GM12878 (cell line): ENCODE measurements around the gene SMR3B.

Source experiments
- BHLHE40 ChIP-seq, 2 experiments: fragments of 450-650 bp in 1 of 2; IDR thresholded peaks; 2 replicates each; pipeline ENCODE4 v1.6.1; 2011 to 2017; ENCODE audit warnings: low read depth in 2 of 2, borderline replicate concordance in 1 of 2, improper control_type of control experiment in 1 of 2, low read length in 1 of 2, mild to moderate bottlenecking in 1 of 2
- E2F4 ChIP-seq: IDR thresholded peaks from 2 replicates; pipeline ENCODE4 v1.6.1; 2012; ENCODE audit warnings: low read depth, low read length, improper control_type of control experiment
- NFYB ChIP-seq: IDR thresholded peaks from 2 replicates; pipeline ENCODE4 v1.6.1; 2011; ENCODE audit warnings: low read depth, mild to moderate bottlenecking, low read length, improper control_type of control experiment, moderate library complexity; ENCODE audit not compliant: insufficient read depth
- POLR2A ChIP-seq: IDR thresholded peaks from 2 replicates; pipeline ENCODE4 v1.6.1; 2011; ENCODE audit warnings: low read depth, mild to moderate bottlenecking, low read length
- POLR2AphosphoS5 ChIP-seq: IDR thresholded peaks from 2 replicates; pipeline ENCODE4 v1.6.1; 2011; ENCODE audit warnings: mild to moderate bottlenecking, low read length, inconsistent platforms
- RAD51 ChIP-seq: fragments of 450-650 bp; IDR thresholded peaks from 2 replicates; pipeline ENCODE4 v1.6.1; 2016; ENCODE audit warnings: moderate library complexity, mild to moderate bottlenecking, inconsistent platforms
- TCF12 ChIP-seq: IDR thresholded peaks from 2 replicates; pipeline ENCODE4 v1.6.1; 2011; ENCODE audit warnings: low read depth, mild to moderate bottlenecking, low read length
- TF ChIP-seq, protein P1 (sequence below): IDR thresholded peaks from 2 replicates; pipeline ENCODE4 v1.6.1; 2012; ENCODE audit warnings: mild to moderate bottlenecking, low read depth, low read length
- TF ChIP-seq, protein P2 (sequence below), 3 experiments: IDR thresholded peaks in 2 of 3; conservative IDR thresholded peaks in 1 of 3; 2 replicates each; pipeline ENCODE4 v1.5.1; 2011; ENCODE audit warnings: low read depth in 3 of 3, low read length in 3 of 3, mild to moderate bottlenecking in 3 of 3, control low read depth in 2 of 3, moderate library complexity in 2 of 3, inconsistent platforms in 1 of 3, mixed read lengths in 1 of 3; ENCODE audit not compliant: control insufficient read depth in 2 of 3, insufficient read depth in 1 of 3; ENCODE audit errors: extremely low read depth in 1 of 3
- TF ChIP-seq, protein P3 (sequence below): IDR thresholded peaks from 2 replicates; pipeline ENCODE4 v1.6.1; 2011; ENCODE audit warnings: mild to moderate bottlenecking, low read depth, low read length, moderate library complexity; ENCODE audit not compliant: insufficient replicate concordance

GRCh38 chr4:70372760-70373159 is 10.2 kb upstream of the SMR3B start:
- TF ChIP-seq POLR2A, result no peak
- TF ChIP-seq E2F4, result no peak
- TF ChIP-seq POLR2AphosphoS5, result no peak
- TF ChIP-seq, protein P1, sequence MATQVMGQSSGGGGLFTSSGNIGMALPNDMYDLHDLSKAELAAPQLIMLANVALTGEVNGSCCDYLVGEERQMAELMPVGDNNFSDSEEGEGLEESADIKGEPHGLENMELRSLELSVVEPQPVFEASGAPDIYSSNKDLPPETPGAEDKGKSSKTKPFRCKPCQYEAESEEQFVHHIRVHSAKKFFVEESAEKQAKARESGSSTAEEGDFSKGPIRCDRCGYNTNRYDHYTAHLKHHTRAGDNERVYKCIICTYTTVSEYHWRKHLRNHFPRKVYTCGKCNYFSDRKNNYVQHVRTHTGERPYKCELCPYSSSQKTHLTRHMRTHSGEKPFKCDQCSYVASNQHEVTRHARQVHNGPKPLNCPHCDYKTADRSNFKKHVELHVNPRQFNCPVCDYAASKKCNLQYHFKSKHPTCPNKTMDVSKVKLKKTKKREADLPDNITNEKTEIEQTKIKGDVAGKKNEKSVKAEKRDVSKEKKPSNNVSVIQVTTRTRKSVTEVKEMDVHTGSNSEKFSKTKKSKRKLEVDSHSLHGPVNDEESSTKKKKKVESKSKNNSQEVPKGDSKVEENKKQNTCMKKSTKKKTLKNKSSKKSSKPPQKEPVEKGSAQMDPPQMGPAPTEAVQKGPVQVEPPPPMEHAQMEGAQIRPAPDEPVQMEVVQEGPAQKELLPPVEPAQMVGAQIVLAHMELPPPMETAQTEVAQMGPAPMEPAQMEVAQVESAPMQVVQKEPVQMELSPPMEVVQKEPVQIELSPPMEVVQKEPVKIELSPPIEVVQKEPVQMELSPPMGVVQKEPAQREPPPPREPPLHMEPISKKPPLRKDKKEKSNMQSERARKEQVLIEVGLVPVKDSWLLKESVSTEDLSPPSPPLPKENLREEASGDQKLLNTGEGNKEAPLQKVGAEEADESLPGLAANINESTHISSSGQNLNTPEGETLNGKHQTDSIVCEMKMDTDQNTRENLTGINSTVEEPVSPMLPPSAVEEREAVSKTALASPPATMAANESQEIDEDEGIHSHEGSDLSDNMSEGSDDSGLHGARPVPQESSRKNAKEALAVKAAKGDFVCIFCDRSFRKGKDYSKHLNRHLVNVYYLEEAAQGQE, result no peak
- TF ChIP-seq, protein P2, sequence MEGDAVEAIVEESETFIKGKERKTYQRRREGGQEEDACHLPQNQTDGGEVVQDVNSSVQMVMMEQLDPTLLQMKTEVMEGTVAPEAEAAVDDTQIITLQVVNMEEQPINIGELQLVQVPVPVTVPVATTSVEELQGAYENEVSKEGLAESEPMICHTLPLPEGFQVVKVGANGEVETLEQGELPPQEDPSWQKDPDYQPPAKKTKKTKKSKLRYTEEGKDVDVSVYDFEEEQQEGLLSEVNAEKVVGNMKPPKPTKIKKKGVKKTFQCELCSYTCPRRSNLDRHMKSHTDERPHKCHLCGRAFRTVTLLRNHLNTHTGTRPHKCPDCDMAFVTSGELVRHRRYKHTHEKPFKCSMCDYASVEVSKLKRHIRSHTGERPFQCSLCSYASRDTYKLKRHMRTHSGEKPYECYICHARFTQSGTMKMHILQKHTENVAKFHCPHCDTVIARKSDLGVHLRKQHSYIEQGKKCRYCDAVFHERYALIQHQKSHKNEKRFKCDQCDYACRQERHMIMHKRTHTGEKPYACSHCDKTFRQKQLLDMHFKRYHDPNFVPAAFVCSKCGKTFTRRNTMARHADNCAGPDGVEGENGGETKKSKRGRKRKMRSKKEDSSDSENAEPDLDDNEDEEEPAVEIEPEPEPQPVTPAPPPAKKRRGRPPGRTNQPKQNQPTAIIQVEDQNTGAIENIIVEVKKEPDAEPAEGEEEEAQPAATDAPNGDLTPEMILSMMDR (IDR thresholded peaks at IDR 0.05 in 2 of 3, conservative IDR thresholded peaks at IDR 0.05 in 1 of 3; ENCODE audit: control insufficient read depth in 2 of 3, extremely low read depth in 1 of 3, insufficient read depth in 1 of 3, low read depth in 3 of 3, low read length in 3 of 3), result no peak
- TF ChIP-seq, protein P3, sequence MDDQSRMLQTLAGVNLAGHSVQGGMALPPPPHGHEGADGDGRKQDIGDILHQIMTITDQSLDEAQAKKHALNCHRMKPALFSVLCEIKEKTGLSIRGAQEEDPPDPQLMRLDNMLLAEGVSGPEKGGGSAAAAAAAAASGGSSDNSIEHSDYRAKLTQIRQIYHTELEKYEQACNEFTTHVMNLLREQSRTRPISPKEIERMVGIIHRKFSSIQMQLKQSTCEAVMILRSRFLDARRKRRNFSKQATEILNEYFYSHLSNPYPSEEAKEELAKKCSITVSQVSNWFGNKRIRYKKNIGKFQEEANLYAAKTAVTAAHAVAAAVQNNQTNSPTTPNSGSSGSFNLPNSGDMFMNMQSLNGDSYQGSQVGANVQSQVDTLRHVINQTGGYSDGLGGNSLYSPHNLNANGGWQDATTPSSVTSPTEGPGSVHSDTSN, result no peak
- no peak for TF ChIP-seq NFYB
- no peak for TF ChIP-seq TCF12
- no peak for TF ChIP-seq RAD51
- TF ChIP-seq BHLHE40 (IDR thresholded peaks at IDR 0.05; ENCODE audit: borderline replicate concordance in 1 of 2, low read depth in 2 of 2, low read length in 1 of 2), result no peak
